Heart left ventricle (tissue), 16 donors: Measurements from ENCODE around the gene BICDL2. TPM values are rescaled to one million over a fixed set of nuclear protein-coding genes. Genes with fewer than 3 reads are reported as not detected.

ENCODE experiments used
- ATAC-seq, 4 donors: fragments of 200-7000 bp; cut with Tn5 transposase; one replicate each; pipeline ENCODE4 v1.9.1; 2020 to 2022; ENCODE audit warnings: moderate library complexity in 4 of 4, mild to moderate bottlenecking in 3 of 4, moderate number of reproducible peaks in 1 of 4
- DNase-seq, 5 donors: peaks; one replicate each; pipeline ENCODE4 v3.0.0-alpha.2; 2020
- H3K27ac ChIP-seq, 12 donors: fragments of 200-600 bp; sonication (generic) in 4 of 12; one replicate each; pipeline versions ENCODE4 v1.5.0 to v1.8.0; 2016 to 2022; ENCODE audit warnings: mild to moderate bottlenecking in 2 of 12
- H3K27me3 ChIP-seq, 9 donors: fragments of 200-600 bp; sonication (generic) in 2 of 9; one replicate each; pipeline versions ENCODE4 v1.5.1 to v1.8.0; 2016 to 2022; ENCODE audit warnings: mild to moderate bottlenecking in 3 of 9
- H3K36me3 ChIP-seq, 9 donors: fragments of 200-600 bp; sonication (generic) in 2 of 9; one replicate each; pipeline versions ENCODE4 v1.5.0 to v1.8.0; 2018 to 2022; ENCODE audit warnings: mild to moderate bottlenecking in 2 of 9
- H3K4me1 ChIP-seq, 12 donors: fragments of 200-600 bp; sonication (generic) in 4 of 12; one replicate each; pipeline versions ENCODE4 v1.5.0 to v1.8.0; 2016 to 2022; ENCODE audit warnings: mild to moderate bottlenecking in 3 of 12
- H3K4me3 ChIP-seq, 12 donors: fragments of 200-600 bp; sonication (generic) in 4 of 12; one replicate each; pipeline versions ENCODE4 v1.5.0 to v1.8.0; 2017 to 2022; ENCODE audit warnings: mild to moderate bottlenecking in 9 of 12, moderate library complexity in 4 of 12
- H3K9me3 ChIP-seq, 12 donors: fragments of 200-600 bp; sonication (generic) in 4 of 12; one replicate each; pipeline versions ENCODE4 v1.5.0 to v1.8.0; 2016 to 2022; ENCODE audit warnings: mild to moderate bottlenecking in 1 of 12
- POLR2A ChIP-seq, 2 donors: fragments of 450-650 bp; IDR thresholded peaks; one replicate each; pipeline ENCODE4 v1.6.1; 2017; ENCODE audit warnings: antibody characterized with exemption in 2 of 2, mild to moderate bottlenecking in 2 of 2, moderate library complexity in 2 of 2
- WGBS, 4 donors: extraction: QIAGEN DNeasy Blood & Tissue Kit in 2 of 4; methylation state at CpG; one replicate each; pipeline versions ENCODE4 v1.1.5 to v1.1.7; 2013 to 2018; 5-methylcytosine and 5-hydroxymethylcytosine counted together
- intact Hi-C, 10 donors: fragments of 100-400 bp; cut with DNase I; formaldehyde crosslinking; loops; one replicate each; pipeline versions ENCODE4 v1.11.1 to v1.14.2; 2022
- polyA plus RNA-seq, 2 donors: library from polyadenylated mRNA; stranded (reverse); fragments of 200-250 nt; gene quantifications; one replicate each; pipeline ENCODE4 v1.2.3, GENCODE V29; 2013
- total RNA-seq, 9 donors: library from RNA; depleted of rRNA in 2 of 9; stranded (reverse); fragments of >200 nt in 2 of 9; fragmentation: NEBNext Ultra II Directional in 3 of 9; extraction: Animal tissue kit (Norgen Biotek cat#: 25700) in 3 of 9; gene quantifications; one replicate each; pipeline versions ENCODE4 v1.1.0 to v1.2.4, GENCODE V29; 2016 to 2023
- TF ChIP-seq, protein P1 (sequence below), 12 donors: fragments of 200-600 bp; sonication (generic) in 4 of 12; IDR thresholded peaks; one replicate each; pipeline versions ENCODE4 v1.5.0 to v1.8.0; 2018 to 2022; ENCODE audit warnings: antibody characterized with exemption in 12 of 12, mild to moderate bottlenecking in 5 of 12
- donor health status: ischemic (EF 13 %, LVEDD 7.1; RV severe dilation, severe dysfunction).
- donor health status: healthy with polysubstance abuse.
- donor health status: DM: no; HTN: yes; CAD: no.
- donor health status: DM: no; HTN: no; CAD: no.
- donor health status: ischemic (EF 25% LVEDD 6.9; RV normal size, moderate dysfunction).
- donor health status: ischemic (EF 25% LVEDD 5.7; RV mildly dilated, moderate dysfunction).
- donor health status: healthy.
- donor health status: DM: yes; HTN: yes; CAD: no.
- donor health status: ischemic (EF 35%, LVEDD 5.7; RV mildly dilated, moderate dysfunction).
- donor health status: nonischemic (EF 11% LVEDD 7.7; RV severe dilation, severe dysfunction).
- donor health status: DM: yes; HTN: yes; CAD: no.
- donor health status: PGD.
- donor health status: ischemic (EF 29% LVEDD 5.4; RV normal size, mild dysfunction).
- donor health status: nonischemic (EF 23%, LVEDD 6.1; RV moderate dilation, normal function).

The BICDL2 gene
- total and polyA plus RNA-seq, 11 donors, result 0.07 TPM; not detected in 10

DNA sequence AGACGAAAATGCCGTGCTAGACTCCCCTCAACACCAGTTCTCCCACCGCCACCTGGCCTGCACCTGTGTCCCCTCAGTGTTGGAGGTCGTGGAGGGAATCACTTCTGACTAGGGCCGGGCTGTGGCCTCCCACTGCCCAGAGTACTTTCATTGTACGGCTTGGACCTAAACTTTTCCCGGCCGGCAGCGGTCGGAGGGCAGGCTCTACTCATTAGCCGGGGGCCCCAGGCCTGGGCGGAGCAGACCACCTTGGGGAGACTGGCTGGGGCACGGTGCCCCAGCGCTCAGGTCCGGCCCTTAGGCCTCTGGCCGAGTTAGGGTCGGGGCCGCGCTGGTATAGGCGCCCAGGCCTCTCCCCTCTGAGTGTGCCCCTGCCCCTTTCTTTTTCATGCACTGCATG, 19.4 kb downstream of the BICDL2 start:
- no peak for TF ChIP-seq POLR2A (IDR thresholded peaks at IDR 0.05)
- TF ChIP-seq, protein P1, sequence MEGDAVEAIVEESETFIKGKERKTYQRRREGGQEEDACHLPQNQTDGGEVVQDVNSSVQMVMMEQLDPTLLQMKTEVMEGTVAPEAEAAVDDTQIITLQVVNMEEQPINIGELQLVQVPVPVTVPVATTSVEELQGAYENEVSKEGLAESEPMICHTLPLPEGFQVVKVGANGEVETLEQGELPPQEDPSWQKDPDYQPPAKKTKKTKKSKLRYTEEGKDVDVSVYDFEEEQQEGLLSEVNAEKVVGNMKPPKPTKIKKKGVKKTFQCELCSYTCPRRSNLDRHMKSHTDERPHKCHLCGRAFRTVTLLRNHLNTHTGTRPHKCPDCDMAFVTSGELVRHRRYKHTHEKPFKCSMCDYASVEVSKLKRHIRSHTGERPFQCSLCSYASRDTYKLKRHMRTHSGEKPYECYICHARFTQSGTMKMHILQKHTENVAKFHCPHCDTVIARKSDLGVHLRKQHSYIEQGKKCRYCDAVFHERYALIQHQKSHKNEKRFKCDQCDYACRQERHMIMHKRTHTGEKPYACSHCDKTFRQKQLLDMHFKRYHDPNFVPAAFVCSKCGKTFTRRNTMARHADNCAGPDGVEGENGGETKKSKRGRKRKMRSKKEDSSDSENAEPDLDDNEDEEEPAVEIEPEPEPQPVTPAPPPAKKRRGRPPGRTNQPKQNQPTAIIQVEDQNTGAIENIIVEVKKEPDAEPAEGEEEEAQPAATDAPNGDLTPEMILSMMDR (IDR thresholded peaks at IDR 0.05), result no peak
- Histone ChIP-seq H3K4me3 (no peak overlapping the region), H3K4me1 (peaks cover 5 to 38% (median 24%) of the 10 kb centered on the region in 12 donors), H3K36me3 (peaks cover 0 to 5% (median 0%) of the 10 kb centered on the region in 9 donors), H3K9me3 (no peaks in the 10 kb centered on the region), H3K27ac (no peak overlapping the region), H3K27me3 (peaks cover 14 to 43% (median 30%) of the 10 kb centered on the region in 9 donors)
- ATAC-seq (no peak), DNase-seq (no peak)
- 42 to 65% (median 60%) methylated on average over 9 to 20 of the region's 20 CpGs for WGBS, 4 donors
- intact Hi-C loops, result no loop called here

DNA sequence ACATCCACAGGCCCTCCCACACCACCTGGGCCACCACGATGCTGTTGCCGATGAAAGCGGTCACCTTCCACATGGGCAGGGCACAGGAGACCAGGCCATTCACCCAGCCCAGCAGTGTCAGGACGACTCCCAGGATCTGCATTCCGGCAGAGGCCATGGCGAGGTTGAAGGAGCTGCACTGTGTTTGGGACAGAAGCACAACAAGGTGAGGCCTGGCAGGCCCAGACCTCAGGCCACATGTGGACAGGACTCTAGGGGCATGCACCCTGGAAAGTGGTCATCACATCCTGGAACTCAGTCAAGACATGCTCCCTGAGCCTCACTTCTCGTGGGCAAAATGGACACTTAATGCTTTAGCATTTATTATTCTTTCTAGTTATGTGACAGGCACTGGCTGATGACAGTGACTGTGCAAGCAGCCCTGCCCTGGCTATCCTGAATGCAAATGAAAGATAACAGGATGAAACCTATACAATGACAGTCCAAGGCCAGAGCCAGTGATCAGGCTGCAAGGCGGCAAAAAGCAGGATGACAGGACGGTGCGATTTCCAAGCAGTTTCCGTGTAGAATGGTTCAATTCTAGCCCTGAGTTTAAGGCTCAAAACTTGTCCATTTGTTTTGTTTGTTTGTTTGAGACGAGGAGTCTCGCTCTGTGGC, 20.8 kb downstream of the BICDL2 start:
- peaks cover 0 to 25% (median 13%) of the 10 kb centered on the region in 12 donors for H3K4me1 ChIP-seq
- intact Hi-C loops, result no loop called here
- H3K27ac ChIP-seq, result no peak overlapping the region
- DNase-seq, result no peak
- no peak overlapping the region for H3K4me3 ChIP-seq
- H3K36me3 ChIP-seq, result no peaks in the 10 kb centered on the region
- TF ChIP-seq, protein P1 (IDR thresholded peaks at IDR 0.05), result no peak
- TF ChIP-seq POLR2A (IDR thresholded peaks at IDR 0.05), result no peak
- H3K9me3 ChIP-seq, result no peaks in the 10 kb centered on the region
- peaks cover 22 to 56% (median 38%) of the 10 kb centered on the region in 9 donors for H3K27me3 ChIP-seq
- ATAC-seq, result no peak
- 73 to 85% (median 84%) methylated on average over 12 to 13 of the region's 13 CpGs for WGBS, 4 donors

DNA sequence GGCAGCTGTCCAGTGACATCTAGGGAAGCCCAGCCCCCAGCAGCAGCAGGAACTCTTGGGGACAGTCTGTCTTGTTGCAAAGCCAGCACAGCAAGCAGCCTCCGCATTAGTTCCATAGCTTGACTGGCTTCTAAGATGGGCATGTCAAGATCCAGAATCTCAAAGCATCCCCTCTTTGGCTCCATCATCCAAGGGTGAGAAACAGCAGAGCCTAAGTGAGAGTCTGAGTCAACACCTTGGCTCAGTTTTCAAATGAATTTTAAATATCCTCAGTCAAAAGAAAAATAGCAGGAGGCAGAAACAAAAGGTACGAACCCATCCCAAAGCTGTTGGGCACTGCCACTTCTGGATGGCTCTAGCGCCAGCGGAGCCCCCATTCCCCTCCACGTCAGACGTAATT, 21.8 kb downstream of the BICDL2 start:
- 83 to 87% (median 87%) methylated on average over 6 of the region's 6 CpGs for WGBS, 4 donors
- H3K27me3 ChIP-seq, result peaks cover 22 to 65% (median 40%) of the 10 kb centered on the region in 9 donors
- no peaks in the 10 kb centered on the region for H3K9me3 ChIP-seq
- TF ChIP-seq, protein P1 (IDR thresholded peaks at IDR 0.05), result no peak
- no peak for TF ChIP-seq POLR2A (IDR thresholded peaks at IDR 0.05)
- no peaks in the 10 kb centered on the region for H3K36me3 ChIP-seq
- intact Hi-C loops, result no loop called here
- no peak overlapping the region for H3K27ac ChIP-seq
- H3K4me1 ChIP-seq, result peaks cover 0 to 17% (median 10%) of the 10 kb centered on the region in 12 donors
- no peak overlapping the region for H3K4me3 ChIP-seq
- DNase-seq, result no peak
- no peak for ATAC-seq

DNA sequence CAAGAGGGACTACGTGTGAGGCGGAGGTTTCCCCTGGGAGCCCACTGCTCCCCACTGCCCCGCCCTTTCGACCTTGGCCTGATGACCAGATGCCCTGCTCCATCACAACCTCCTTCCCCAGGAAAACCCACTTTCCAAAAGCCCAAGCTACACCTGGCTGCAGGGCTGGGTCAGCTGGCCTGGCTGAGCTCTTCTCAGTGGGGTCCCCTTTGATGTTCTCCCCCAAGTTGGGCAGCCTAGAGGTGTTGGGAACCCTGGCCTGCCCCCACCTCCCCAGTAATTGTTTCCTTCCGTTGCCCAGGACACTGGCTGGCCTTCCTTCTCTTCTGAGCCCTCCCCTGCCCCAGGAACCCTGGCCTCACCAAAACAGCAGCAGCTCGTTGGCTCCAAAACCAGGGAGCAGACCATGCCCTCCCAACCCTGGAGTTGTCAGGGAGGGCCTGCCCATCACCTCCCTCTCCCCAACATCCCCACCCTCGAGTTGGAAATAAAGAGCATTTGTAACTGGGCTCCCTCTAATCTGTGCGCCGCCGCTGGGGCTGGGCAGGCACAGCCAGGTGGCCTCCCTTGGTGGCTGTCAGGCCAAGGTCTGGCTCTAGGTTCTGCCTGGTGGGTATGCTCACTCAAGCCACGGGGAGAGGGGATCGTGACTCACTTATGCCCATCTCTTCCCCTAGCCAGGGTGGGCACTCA, 22.6 kb downstream of the BICDL2 start:
- H3K36me3 ChIP-seq, result no peaks in the 10 kb centered on the region
- H3K27ac ChIP-seq, result no peak overlapping the region
- TF ChIP-seq POLR2A (IDR thresholded peaks at IDR 0.05), result no peak
- TF ChIP-seq, protein P1 (IDR thresholded peaks at IDR 0.05), result no peak
- H3K4me3 ChIP-seq, result no peak overlapping the region
- H3K4me1 ChIP-seq, result peaks cover 0 to 11% (median 4%) of the 10 kb centered on the region in 12 donors
- peaks cover 22 to 73% (median 43%) of the 10 kb centered on the region in 9 donors for H3K27me3 ChIP-seq
- no peaks in the 10 kb centered on the region for H3K9me3 ChIP-seq
- ATAC-seq, result no peak
- 48 to 60% (median 58%) methylated on average over 9 to 12 of the region's 12 CpGs for WGBS, 4 donors
- intact Hi-C loops, result no loop called here
- DNase-seq, result no peak
